Hematopoietic multipotent progenitor cell treated with erythropoietin and hydrocortisone succinate and interleukin-3 and kit ligand, for 15 days (in vitro differentiated cells): ENCODE data around the gene CAMK1D.
A peak's percentile ranks its signal among the peaks of the same experiment; 100 is the strongest.

Source experiments
- DNase-seq: peaks from one replicate; pipeline ENCODE4 v3.0.0-alpha.2; 2015; ENCODE audit warnings: low spot score

CAMK1D gene

DNA sequence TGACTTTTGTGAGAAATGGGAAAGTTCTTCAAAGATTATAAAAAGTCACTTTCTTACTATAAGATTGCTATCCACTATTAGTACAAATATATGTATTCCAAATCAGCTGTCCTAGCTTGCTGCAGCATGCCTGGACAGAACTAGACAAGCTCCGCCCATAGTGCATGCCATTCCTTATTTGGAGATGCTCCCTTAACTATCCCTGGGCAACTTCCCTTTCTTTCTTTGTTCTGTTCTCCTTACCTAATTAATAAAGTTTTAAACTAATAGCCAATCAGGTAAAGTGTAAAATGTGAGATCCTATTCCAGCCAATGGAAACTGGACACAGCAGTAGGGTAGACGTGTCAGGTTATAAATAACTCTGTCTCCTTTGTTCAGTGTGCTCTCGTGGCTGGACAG lies 281.9 kb downstream of the CAMK1D start:
- no peak for DNase-seq

DNA sequence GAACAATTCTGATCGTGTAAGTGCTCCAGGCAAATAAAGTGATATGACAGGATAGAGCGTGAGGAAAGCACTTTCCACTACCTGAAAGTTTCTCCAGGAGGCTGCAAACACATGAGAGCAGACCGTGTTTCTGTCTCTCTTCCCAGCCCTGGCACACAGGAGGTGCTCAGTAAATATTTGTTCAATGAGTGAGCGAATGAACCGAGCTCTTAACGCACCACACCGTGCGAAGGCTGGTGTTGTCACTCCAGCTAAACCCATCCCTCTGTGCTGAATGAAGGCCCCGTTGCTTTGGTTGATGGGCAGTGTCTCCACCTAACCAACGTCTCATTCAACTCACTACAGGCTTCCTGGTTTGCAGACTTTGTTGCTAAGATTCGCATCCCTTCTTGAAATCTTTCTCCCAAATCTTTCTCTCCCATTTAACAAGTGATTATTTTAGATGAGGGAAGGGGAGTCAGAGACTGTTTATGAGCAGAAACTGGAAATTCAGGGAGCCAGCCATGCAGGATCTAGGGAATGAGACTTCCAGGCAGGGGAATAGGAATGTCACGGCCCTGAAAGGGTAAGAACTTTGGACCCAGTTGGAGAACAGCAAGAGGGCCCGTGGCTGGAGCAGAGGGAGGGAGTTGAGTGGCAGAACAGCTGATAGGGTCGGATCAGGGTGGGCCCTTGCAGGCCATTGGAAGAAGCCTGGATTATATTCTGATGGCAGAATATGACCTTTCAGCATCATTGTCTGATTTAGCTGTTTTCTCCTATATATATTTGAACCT lies 282.6 kb downstream of the CAMK1D start:
- DNase-seq = no peak

DNA sequence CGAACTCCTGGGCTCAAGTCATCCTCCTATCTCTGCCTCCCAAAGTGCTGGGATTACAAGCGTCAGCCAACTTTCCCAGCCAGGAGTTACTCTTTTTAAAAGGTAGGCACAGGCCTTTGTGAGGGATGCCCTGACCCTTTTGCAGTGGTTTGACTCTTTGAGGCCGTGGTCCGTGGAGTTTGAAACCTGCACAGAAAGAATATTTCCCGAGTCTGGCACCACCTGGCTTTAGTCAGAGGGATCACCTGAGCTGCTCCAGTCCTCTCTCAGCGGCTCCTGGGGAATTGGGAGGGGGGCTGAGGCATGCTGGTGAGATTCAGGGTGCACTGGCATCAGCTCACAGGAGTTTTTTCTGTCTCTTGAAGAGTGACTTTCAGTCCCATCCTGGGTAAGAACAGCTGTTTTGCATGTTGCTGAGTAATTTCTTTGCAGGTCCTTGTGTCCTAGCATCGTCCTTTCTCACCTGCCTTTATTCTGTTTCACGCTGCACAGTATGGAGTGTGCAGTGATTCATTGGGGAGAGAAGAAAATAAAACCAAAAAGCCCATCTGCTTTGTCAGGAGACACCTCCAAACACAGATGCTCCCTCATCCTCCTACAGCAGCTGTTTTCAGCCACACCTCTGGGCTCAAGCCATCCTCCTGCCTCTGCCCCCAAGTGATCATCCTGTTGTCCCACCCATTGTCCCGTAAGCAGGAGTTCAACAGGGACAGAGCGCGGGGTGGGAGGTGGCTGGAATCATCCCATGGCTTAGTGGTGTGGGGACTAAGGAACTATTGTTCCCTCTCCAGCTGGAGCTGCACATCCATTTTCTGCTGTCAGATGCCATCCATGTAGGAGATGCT lies 284.7 kb downstream of the CAMK1D start:
- DNase-seq = no peak

DNA sequence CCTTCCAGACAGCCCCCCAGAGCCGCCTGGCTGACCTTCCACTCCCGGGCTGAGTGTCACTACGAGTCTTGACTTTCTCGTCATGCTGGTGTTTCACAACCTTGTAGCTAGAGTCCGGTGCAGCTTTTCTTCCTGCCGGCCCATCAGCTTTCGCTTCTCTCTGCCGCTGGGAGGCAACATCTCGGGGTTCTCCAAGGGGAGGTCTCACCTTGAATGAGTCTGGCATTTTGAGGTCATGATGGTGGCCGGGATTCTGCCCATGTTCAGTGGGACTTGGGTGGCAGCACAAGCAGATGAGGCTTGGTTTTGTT lies 285.2 kb downstream of the CAMK1D start:
- no peak for DNase-seq

DNA sequence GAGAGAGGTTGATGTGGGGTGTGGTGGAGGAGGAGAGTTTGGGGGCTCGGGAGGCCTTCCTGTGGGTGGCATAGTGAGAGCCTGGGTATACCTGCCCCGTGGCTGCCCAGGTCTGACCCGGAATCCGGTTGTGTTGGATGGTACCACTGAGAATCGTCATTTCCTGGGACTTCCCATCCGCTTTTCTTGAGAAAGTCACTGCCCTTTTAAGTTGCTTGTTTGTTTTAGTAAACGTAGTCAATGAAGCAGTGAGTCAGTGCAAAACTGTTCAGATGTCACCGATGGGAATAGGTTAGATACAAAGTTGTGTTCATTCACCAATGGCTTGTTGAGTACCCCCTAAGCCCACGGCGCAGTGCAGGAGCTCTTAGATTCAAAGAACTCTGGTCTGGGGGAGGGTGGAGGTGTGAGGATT lies 285.8 kb downstream of the CAMK1D start:
- no peak for DNase-seq

DNA sequence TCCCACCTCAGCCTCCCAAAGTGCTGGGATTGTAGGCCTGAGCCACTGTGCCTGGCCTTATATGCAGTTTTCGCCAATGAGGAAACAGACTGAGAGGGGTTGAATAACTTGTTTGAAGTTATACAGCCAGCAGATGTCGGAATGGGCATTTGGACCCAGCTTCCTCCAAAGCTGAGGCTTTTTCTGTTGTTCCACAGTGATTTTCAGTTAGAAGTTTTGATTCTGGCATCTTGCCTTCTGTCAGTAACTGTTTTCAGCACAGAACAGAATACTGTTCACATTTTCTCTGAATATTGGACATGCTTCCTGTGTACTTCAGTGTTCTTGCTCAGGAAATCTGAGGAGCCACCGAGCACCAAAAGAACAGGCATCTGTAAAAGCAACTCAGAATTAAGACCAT lies 287.2 kb downstream of the CAMK1D start:
- DNase-seq = no peak

DNA sequence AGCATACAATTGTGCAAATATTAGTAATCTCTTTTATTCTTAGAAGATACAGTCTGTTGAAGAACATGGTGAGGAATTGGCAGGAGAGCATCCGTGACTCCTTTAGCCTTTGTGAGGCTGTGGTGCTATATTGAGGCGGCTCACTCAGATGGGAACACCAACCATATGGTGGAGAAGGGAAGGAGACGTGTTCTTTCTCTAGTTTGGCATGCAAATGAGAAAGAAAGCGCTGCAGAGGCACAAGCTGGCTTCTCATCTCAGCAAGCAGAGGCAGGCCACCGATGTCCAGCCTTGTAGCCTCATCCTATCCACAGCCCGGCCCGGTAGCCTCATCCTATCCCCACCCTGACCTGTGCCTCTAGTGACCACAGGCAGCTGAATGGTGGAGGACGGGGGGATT lies 288.3 kb downstream of the CAMK1D start:
- DNase-seq = no peak

DNA sequence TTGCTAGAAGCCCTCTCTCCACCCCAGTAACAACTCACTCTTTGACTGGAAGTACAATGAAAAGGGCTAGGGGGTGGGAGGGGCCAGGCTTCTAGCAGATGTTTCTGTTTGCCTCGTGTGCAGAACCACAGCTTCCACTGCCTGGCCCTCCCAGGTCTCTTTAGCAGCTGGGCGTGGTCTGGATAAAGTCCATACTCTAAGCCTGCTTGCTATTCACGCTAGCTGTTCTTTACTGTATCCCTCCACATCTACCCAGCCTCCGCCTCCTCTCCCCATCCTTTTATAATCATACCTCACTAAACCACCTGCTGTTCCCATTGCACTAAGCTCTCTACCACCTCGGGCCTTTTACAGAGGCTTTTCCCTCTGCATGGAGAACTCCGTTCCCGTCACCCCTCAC lies 288.8 kb downstream of the CAMK1D start:
- no peak for DNase-seq

DNA sequence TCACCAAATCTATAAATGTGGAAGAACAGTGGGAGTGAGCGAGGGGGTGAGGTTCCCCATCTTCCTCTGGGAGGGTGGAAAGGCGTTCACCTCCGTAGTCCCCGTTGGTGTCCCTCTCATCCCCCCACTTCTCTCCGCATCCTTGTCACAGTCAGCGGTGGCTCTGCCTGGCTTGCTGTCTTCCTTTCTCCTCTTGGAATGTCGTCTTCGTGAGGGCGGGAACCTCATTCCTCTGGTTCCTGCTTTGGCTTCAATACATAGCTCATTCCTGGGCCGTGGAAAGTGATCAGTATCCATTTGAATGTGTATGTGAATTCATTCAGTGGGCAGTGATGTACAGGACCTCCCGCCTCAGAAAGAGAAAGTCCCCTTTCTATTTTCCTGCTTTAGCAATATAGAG lies 289.4 kb downstream of the CAMK1D start:
- DNase-seq = no peak

DNA sequence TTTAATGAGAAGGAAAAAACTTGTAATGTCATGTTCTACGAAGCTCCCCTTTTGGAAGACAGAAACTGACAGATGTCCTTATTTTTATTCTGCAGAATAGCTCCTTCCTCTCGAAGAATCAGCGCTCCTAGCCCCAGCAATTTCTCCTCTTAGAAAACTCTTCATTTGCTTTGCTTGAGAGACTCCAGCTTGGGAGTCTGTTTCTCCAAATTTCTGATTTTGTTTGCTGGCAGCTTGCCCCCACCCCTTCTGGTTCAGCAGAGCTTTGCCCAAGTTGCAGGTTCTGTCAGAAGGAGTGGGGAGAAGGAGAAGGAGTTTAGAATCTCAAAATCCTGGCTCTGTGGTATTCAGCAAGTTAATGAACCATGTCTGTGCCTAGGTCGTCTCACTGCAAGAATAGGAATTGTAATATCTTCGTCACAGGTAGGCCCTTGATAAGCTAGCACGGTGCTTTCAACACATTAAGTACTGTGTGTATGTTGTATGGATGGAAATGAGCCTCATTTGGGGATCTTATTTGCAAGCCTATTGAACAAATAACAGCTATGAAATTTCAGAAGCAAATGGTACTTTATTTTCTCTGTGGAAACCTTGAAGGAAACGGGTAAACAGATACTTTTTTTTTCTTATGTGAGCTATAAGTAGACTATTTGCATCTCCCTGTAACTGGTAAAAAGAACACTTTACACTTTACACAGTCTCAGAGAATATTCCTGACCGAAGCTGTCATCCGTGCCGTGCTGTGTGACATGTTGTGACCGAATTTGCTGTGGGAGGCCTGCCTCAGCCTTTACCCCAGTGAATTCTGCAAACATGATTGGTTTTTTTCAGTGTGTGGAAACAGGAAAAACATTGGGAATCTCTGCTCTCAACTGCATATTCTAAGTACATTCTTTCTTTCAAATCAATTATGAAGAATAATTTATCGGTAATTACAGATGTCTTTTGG lies 290.9 kb downstream of the CAMK1D start:
- DNase-seq = no peak

DNA sequence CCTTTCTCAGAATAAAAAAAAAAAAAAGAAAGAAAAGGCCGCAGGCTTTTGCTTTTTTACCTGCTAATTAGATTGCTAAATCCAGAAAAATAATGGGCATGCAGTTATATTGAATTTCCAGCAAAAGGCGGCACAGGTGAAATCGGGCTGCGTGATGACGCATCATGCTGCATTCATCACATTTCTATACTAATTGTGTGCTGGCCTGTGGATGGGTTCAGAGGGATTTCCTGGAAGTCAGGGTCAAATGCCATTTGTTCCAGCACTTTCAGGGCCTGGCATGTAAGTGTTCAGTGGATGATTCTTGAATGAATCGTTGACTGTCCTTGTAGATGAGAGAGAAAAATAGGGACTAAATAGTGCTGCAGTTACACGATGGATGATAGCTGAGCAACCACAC lies 292.7 kb downstream of the CAMK1D start:
- DNase-seq = no peak

DNA sequence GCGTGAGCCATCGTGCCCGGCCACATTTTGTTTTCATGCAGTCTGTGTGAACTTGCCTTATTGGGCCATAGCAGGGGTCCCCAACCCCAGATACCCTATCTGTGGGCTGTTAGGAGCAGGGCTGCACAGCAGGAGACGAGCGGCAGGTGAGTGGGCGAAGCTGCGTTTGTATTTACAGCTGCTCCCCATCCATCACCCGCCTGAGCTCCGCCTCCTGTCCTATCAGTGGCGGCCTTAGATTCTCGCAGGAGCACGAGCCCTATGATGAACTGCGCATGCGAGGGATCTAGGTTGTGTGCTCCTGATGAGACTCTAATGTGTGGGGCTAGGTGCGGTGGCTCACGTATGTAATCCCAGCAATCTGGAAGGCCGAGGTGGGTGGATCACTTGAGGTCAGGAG lies 293.9 kb downstream of the CAMK1D start:
- DNase-seq = no peak

DNA sequence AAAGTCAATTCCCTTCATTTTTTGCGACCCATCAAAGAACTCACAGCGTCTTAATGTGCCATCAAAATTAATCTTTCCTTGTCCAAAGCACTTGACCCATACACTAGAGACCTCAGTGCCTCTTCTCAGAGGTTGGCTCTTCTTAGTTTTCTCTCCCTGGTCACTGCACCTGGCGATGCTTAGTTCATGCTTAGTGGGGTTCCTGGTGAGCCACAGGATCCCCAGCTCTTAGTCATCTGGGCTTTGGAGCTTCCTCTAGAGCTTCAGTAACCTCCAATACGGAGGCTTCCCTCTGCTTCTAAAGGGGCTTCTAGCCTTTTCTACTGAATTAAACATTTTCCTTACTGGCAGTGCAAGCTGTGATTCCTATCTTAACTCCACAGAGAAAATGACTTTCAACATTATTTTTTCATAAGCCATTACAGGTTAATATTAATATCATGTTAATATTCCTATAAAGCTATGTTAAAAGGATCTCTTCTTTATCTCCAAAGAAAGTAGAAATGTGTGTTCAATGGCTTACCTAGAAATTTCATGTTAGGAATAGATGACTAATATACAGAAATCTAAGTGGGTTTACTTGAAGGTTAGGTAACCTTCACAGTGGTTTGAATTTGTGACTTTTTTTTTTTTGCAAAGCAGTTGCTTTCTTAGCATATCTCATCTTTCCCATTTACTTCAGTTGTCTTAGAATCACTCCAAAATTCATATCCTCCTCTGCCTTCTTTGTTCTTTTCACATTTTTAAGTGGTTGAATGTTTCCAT lies 295.2 kb downstream of the CAMK1D start:
- DNase-seq = no peak

DNA sequence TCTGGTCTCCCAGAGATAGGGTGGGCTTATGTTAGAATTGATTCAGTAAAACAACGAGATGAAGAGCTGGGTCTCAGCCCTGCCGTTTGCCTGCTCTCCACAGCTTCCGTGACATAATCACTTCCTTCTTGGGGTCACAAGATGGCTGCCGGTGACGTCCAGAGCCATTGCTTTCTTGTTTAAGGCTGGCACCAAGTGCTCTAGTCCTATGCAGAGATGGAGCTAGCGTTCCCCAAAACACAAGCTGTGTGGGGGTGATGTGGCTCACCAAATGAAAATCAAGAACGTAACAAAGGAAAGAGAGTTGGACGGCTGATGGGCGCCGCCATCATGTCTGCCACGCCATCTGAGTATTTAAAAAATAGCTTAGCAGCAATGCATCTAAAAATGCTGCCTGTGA lies 296.1 kb downstream of the CAMK1D start:
- no peak for DNase-seq

DNA sequence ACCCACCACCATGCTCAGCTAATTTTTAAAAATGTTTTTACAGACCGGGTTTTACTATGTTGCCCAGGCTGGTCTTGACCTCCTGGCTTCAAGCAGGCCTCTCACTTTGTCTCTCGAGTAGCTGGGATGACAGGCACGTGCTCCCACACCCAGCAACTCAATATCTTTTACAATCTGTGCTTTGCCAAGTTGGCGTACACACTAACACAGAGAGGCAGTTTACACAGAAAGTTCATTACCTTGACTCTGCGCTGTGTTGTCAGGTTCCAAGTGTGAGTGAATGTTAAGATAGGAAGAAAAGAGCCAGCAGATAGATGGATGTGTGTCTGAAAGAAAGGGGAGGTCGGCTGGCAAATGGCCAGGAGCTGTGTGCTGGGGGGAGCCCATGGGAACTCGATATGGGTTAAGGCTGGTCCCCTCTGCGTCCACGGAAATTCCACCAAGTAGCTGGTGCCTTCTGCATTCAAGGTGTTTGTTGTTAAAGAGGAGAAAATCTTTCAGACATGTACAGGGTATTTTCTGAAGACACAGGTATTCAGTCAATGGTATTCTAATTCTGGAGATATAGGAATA lies 299.8 kb downstream of the CAMK1D start:
- DNase-seq = no peak

DNA sequence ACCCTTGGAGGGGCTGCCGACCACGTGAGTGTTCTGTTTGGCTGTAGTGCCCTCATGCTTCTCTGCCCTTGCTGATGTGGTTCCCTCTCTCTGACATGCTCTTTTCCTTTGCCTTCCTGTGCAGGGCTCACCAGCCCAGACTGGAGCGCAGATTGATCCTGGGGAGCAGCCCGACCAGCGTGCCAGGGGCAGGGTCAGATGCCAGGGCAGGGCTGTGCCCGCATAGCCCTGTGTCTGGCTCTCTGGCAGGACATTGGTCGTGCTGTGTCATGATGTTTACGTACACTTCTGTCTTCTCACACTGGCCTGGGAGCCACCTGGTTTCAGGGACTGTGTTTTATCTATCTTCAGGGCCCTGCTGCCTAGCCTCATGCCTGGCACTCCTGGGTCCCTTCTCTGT lies 300.8 kb downstream of the CAMK1D start:
- no peak for DNase-seq

DNA sequence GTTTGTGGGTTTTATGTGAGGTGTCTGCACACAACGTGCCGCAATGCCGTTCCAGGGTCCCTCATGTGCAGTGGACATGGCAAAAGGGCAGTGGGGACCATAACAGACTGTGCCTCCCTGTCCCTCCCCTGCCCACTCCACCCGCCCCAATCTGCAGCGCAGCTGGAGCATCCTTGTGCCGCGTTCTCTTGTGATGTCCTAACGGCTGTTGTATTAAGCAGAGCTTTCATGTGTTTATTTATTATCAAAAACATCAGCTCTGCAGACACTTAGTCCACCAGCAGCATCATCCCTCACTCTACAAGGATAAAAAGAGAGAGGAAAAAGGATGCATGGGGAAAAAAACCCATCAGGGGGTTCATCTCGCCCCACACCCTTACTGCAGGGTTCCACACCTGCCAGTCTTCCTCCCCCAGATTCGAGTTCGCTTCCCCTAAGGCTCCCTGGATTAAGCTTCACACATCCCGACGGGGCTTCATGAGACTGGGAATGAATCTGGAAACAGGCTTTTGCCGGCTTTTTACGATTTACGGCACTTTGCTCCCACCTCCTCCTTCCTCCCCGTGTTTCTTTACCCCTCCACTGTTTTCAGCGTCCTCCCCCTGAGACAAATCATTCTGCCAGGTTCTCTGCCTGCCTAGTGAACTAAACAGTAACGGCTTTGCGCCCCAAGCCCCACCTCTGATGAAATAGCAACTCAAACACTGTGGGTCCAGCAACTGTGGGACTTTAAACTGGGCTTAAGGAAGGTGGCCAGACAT lies 301.4 kb downstream of the CAMK1D start:
- no peak for DNase-seq

DNA sequence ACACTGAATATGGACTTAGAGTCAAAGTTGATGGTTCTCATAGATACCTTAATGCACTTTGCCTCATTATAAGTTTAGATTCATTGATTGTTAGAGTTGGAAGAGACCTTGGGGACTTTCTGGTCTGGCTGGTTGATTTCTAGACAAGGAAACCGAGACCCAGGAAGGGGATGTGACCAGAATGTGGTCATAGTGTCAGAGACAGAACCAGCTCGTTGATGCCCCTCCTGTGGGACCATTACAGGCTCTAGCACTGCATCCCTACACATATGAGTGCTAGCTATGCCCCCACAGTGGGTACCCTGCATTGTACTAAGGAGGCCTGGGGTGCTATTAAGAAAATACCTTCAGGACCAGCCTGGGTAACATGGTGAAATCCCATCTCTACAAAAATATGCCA lies 306.6 kb downstream of the CAMK1D start:
- no peak for DNase-seq

DNA sequence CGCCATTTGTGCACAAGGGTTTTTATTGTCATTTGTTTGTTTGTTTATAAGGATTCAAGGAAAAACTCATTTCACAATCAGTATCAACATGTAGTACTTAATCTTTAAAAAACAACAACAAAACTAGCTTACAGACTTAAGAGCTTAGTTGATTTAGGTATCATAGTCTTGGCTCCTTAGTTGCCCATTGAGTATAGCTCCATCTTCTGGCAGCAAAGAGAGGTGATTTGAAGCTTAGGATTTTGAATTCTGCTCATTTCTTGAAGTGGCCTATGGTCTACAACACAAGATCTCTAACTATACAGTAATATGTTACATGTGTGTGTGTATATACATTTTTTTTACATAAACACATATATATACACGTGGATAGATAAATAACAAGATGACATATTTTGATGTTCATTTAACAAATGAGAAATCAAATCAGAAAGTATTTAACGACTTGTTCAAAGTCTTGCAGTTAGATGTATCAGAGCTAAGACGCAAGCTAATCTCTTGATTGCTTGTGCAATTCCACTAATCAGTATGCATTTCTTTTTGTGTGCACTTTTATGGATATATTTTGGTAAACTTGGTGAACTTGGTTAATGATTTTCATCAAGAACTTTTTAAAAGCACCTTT lies 307.3 kb downstream of the CAMK1D start:
- peak; percentile 70 for DNase-seq

DNA sequence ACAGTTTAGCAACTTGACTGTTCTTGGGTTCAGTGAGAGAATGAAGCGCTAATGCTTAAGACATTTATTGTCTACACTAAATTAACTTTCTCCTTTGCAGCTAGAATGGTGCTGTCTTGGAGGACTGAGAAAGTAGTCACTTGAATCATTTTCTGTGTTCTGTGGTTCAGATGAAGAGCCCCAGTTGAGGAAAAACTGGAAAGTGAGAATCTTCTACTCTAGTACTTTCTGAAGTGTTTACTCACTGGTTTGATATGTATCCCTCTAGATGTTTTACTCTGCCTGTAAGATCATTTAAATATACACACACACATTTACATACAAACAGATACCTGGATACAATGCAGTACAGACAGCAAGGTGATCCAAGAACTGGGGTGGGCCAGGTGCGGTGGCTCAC lies 308.1 kb downstream of the CAMK1D start:
- DNase-seq = no peak
